OCI-LY1 (cell line): ENCODE data around the gene KLHL29.
A peak's percentile ranks its signal among the peaks of the same experiment; 100 is the strongest.

Experiments used
- H2AFZ ChIP-seq: fragments of 200-600 bp; sonication (generic), shearing (Covaris generic); 2 replicates; pipeline ENCODE4 v1.6.0; 2014; ENCODE audit warnings: antibody characterized with exemption, mild to moderate bottlenecking, low read length
- H3F3A ChIP-seq: fragments of 200-600 bp; sonication (generic), shearing (Covaris generic); 2 replicates; pipeline ENCODE4 v1.6.0; 2014; ENCODE audit warnings: mild to moderate bottlenecking, antibody characterized with exemption, low read length, moderate library complexity; ENCODE audit not compliant: insufficient read depth
- H3K27ac ChIP-seq: fragments of 200-600 bp; sonication (generic); 2 replicates; pipeline ENCODE4 v1.5.1; 2014; ENCODE audit warnings: low read length, mixed run types, mild to moderate bottlenecking, low read depth; ENCODE audit not compliant: poor library complexity, severe bottlenecking
- H3K27me3 ChIP-seq: fragments of 200-600 bp; sonication (generic); 2 replicates; pipeline ENCODE4 v1.6.0; 2014; ENCODE audit warnings: antibody characterized with exemption, mild to moderate bottlenecking, low read length, moderate library complexity; ENCODE audit not compliant: insufficient read depth
- H3K36me3 ChIP-seq: fragments of 200-600 bp; sonication (generic); 2 replicates; pipeline ENCODE4 v1.6.1; 2014; ENCODE audit warnings: mild to moderate bottlenecking, antibody characterized with exemption, low read length, moderate library complexity, mixed read lengths; ENCODE audit not compliant: insufficient read depth
- H3K4me1 ChIP-seq: fragments of 200-600 bp; sonication (generic); 2 replicates; pipeline ENCODE4 v1.5.1; 2014; ENCODE audit warnings: mild to moderate bottlenecking, low read length, moderate library complexity; ENCODE audit not compliant: insufficient read depth, severe bottlenecking
- H3K4me2 ChIP-seq: fragments of 200-600 bp; sonication (generic), shearing (Covaris generic); 2 replicates; pipeline ENCODE4 v1.6.1; 2014; ENCODE audit warnings: low read length
- H3K4me3 ChIP-seq: fragments of 200-600 bp; sonication (generic); 2 replicates; pipeline ENCODE4 v1.5.1; 2014; ENCODE audit warnings: low read length, low read depth, mild to moderate bottlenecking, mixed read lengths; ENCODE audit not compliant: poor library complexity, severe bottlenecking
- H3K79me2 ChIP-seq: fragments of 200-600 bp; shearing (Covaris generic); 2 replicates; pipeline ENCODE4 v1.6.1; 2016; ENCODE audit warnings: mixed run types, low read length, mixed read lengths; ENCODE audit not compliant: insufficient read depth
- H3K9ac ChIP-seq: fragments of 200-600 bp; sonication (generic), shearing (Covaris generic); 2 replicates; pipeline ENCODE4 v1.6.1; 2014; ENCODE audit warnings: mild to moderate bottlenecking, low read length, mixed read lengths
- H3K9me2 ChIP-seq: fragments of 200-600 bp; sonication (generic), shearing (Covaris generic); 2 replicates; pipeline ENCODE4 v1.6.1; 2014; ENCODE audit warnings: low read depth, mild to moderate bottlenecking, low read length, mixed read lengths
- H3K9me3 ChIP-seq: fragments of 200-600 bp; shearing (Covaris generic); 2 replicates; pipeline ENCODE4 v1.6.1; 2014; ENCODE audit warnings: low read length, mixed read lengths
- H4K20me1 ChIP-seq: fragments of 200-600 bp; sonication (generic), shearing (Covaris generic); 2 replicates; pipeline ENCODE4 v1.6.0; 2016; ENCODE audit warnings: mild to moderate bottlenecking, low read length; ENCODE audit not compliant: insufficient read depth
- CTCF ChIP-seq: fragments of 200-600 bp; sonication (generic), shearing (Covaris generic); IDR thresholded peaks from 2 replicates; pipeline ENCODE4 v1.5.1; 2017; ENCODE audit warnings: mild to moderate bottlenecking, antibody characterized with exemption, low read length, moderate library complexity, mixed read lengths
- EZH2 ChIP-seq: fragments of 200-600 bp; sonication (generic), shearing (Covaris generic); IDR thresholded peaks from 2 replicates; pipeline ENCODE4 v1.8.0; 2017; ENCODE audit warnings: borderline replicate concordance, mixed run types, mild to moderate bottlenecking, antibody characterized with exemption, low read length, moderate library complexity, mixed read lengths

KLHL29 gene

DNA sequence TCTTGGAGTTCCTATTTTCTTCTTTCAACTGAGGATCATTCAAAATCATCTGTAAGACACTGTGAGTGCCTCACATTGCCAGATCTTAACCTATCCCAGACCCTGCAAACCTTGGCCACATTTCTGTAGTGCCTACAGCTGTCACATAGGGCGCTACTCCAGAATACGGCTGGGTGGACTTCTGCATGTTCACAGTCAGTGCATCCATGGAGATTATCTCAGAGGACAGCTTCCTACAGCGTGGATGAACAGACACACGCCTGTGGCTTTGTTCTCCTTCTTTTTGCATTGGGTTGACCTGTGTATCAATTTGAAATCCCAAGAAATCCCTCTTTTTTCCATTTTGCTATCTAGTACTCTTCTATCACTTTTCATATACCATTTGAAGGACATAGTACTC, 1.9 kb upstream of the KLHL29 start:
- TF ChIP-seq CTCF: no peak
- no peak for TF ChIP-seq EZH2
- Histone ChIP-seq H3K27ac (no peak overlapping the region), H3K4me3 (no peak overlapping the region), H2AFZ (no peak overlapping the region), H3K9me3 (no peaks in the 10 kb centered on the region), H3K27me3 (0 out of 2 replicates have a peak, but pooled peaks cover 3% of the 10 kb centered on the region), H3F3A (no peaks in the 10 kb centered on the region), H3K9ac (no peak overlapping the region), H3K36me3 (no peaks in the 10 kb centered on the region), H3K4me1 (peaks cover 3% of the 10 kb centered on the region), H3K4me2 (no peak overlapping the region), H3K9me2 (no peaks in the 10 kb centered on the region), H3K79me2 (no peaks in the 10 kb centered on the region), H4K20me1 (no peaks in the 10 kb centered on the region)

DNA sequence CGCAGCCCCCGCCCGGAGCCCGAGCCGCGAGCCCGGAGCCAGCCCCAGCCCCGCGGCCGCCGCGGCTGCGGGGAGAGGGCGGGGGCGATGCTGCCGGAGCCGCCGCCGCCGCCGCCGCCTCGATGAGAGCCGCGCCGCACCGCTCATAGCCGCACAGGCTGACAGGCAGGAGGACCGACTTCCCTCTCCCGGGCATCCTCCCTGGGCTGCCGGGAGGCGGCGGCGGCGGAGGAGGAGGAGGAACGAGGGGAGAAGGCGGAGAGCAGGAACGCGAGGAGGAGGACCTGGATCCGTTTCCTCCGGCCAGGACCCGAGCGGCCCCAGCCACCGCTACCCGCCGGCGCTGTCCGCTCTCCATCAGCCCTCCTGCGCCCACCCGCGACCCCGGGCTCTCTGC, 370 bp downstream of the KLHL29 start:
- peak overlapping the region; percentile 66 for H3K4me2 ChIP-seq
- H3K4me1 ChIP-seq: peaks cover 3% of the 10 kb centered on the region
- H3K79me2 ChIP-seq: no peaks in the 10 kb centered on the region
- peak overlapping the region; percentile 45 for H3K4me3 ChIP-seq
- H3K9me3 ChIP-seq: no peaks in the 10 kb centered on the region
- no peak for TF ChIP-seq EZH2
- no peak for TF ChIP-seq CTCF
- no peaks in the 10 kb centered on the region for H4K20me1 ChIP-seq
- H3F3A ChIP-seq: no peaks in the 10 kb centered on the region
- no peaks in the 10 kb centered on the region for H3K9me2 ChIP-seq
- no peak overlapping the region for H2AFZ ChIP-seq
- no peak overlapping the region for H3K27ac ChIP-seq
- H3K9ac ChIP-seq: no peak overlapping the region
- H3K27me3 ChIP-seq: peaks cover 6% of the 10 kb centered on the region; the same call in 1 of the 2 replicates
- no peaks in the 10 kb centered on the region for H3K36me3 ChIP-seq

DNA sequence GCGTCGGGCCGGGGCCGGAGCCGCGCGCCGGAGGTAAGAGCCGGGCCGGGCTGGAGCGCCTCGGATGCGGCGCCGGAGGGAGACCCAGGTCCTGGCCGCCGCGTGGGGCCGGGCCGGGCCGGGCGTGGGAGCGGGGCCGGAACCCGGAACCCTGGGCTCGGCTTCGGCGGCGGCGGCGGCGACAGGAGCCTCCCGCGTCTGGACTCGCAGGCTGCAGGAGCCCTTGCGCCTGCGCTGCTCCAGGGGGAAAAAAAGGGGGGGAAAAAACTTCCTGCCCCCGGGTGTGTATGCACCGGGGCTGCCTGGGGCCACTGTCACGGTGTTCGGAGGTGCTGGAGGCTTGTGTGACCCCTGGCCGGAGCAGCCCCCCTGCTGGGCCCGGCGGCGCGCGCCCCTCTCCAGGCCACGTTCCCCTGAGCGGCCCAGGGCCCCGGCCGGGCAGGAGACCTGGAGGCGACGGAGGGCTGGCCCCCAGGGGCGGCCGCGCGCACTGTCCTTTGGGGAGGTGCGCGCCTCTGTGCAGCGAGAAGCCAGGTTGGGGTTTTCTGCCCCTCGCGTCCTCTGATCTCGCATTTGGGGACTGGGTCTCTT, 864 bp downstream of the KLHL29 start:
- Histone ChIP-seq H3K4me1 (no peaks in the 10 kb centered on the region), H3K4me3 (peak overlapping the region; percentile 45), H3F3A (no peaks in the 10 kb centered on the region), H3K9ac (no peak overlapping the region), H3K27ac (no peak overlapping the region), H3K27me3 (peaks cover 6% of the 10 kb centered on the region; the same call in 1 of the 2 replicates), H3K36me3 (no peaks in the 10 kb centered on the region), H3K79me2 (no peaks in the 10 kb centered on the region), H4K20me1 (no peaks in the 10 kb centered on the region), H3K9me2 (no peaks in the 10 kb centered on the region), H3K9me3 (no peaks in the 10 kb centered on the region), H2AFZ (no peak overlapping the region), H3K4me2 (peak overlapping the region; percentile 66)
- TF ChIP-seq CTCF (no peak), EZH2 (no peak)
